ENCODE results near the gene TMEM247. TPM values are rescaled to one million over a fixed set of nuclear protein-coding genes. Genes with fewer than 3 reads are reported as not detected.
A peak's percentile ranks its signal among the peaks of the same experiment; 100 is the strongest.

The TMEM247 gene
- total and polyA plus RNA-seq, 2 donors (not counting 1 experiment from before 2014, with no cell fraction given), result not detected

DNA sequence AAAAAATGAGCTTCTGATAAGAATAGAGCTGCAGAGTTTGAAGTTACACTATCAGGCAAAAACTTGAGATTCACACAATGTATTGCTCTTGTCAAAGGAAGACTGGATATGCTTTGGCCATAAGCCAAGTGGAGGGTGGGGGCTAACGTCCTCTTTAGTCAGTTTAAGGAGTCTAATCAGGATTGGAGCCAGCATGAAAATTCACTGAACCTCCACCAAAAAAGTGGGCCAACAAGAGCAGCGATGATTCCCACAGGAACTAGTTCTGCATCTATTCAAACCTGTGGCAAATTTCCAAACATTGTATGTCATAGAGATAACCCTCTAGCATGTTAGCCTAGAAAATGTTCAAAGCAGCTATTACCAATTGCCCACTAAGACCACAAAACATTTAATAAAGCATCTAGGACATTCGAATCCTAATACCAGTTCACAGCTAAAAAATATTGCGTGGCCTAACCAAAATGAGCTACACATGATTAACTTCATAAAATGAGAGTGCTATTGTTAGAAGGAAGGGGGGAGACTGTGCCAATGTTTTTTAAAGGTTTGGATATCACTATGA is 43.5 kb upstream of the TMEM247 start:
- Histone ChIP-seq H4K20me1 (ENCODE audit: control insufficient read depth, extremely low read depth, insufficient read depth, low read length) (no peaks in the 10 kb centered on the region), H3K9me3 (ENCODE audit: control insufficient read depth, insufficient read depth, low read depth, low read length) (no peaks in the 10 kb centered on the region), H3K79me2 (ENCODE audit: control insufficient read depth, insufficient read depth, low read length) (no peaks in the 10 kb centered on the region), H3K9ac (ENCODE audit: insufficient read depth, low read length) (no peak overlapping the region), H2AFZ (ENCODE audit: low read length) (no peak overlapping the region), H3K4me3 (replicated peaks in 1 of 4; ENCODE audit: control extremely low read depth in 1 of 4, insufficient read depth in 1 of 4, low read depth in 3 of 4, low read length in 4 of 4) (no peak overlapping the region), H3K27me3 (ENCODE audit: control insufficient read depth, insufficient read depth, low read length) (no peaks in the 10 kb centered on the region), H3K27ac (ENCODE audit: insufficient read depth, low read length) (no peak overlapping the region), H3K36me3 (ENCODE audit: control insufficient read depth, insufficient read depth, low read length) (no peaks in the 10 kb centered on the region), H3K4me2 (ENCODE audit: extremely low read depth, insufficient read depth, low read length) (no peak overlapping the region), H3K4me1 (ENCODE audit: control insufficient read depth, extremely low read depth, insufficient read depth, low read length) (peaks cover 9% of the 10 kb centered on the region)
- TF ChIP-seq, protein P1, sequence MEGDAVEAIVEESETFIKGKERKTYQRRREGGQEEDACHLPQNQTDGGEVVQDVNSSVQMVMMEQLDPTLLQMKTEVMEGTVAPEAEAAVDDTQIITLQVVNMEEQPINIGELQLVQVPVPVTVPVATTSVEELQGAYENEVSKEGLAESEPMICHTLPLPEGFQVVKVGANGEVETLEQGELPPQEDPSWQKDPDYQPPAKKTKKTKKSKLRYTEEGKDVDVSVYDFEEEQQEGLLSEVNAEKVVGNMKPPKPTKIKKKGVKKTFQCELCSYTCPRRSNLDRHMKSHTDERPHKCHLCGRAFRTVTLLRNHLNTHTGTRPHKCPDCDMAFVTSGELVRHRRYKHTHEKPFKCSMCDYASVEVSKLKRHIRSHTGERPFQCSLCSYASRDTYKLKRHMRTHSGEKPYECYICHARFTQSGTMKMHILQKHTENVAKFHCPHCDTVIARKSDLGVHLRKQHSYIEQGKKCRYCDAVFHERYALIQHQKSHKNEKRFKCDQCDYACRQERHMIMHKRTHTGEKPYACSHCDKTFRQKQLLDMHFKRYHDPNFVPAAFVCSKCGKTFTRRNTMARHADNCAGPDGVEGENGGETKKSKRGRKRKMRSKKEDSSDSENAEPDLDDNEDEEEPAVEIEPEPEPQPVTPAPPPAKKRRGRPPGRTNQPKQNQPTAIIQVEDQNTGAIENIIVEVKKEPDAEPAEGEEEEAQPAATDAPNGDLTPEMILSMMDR (conservative IDR thresholded peaks at IDR 0.05 in 1 of 2, IDR thresholded peaks at IDR 0.05 in 1 of 2; ENCODE audit: low read depth in 1 of 2, low read length in 2 of 2), result no peak
- TF ChIP-seq EZH2 (IDR thresholded peaks at IDR 0.05; ENCODE audit: low read length, missing control alignments), result no peak
- DNase-seq (ENCODE audit: low read depth in 2 of 2), result peak; percentile 59 to 66

DNA sequence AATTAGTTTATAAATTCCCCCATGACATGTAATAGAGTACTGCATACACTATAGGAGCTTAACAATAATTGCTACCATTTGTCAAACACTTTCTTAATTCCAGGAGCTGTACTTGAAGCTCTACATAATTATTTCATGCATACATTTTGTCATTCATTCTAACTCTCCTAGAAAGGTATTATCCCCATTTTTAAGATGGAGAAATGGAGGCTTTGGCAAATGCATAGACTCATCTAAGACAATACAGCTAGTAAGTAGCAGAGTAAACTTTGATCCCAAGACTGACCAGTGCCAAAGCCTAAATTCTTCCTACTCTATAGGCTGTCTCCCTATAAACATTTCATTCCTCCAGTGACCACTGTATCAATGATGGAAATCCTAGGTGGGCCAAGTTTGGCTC is 42.6 kb upstream of the TMEM247 start:
- Histone ChIP-seq H3K36me3 (ENCODE audit: control insufficient read depth, insufficient read depth, low read length) (no peaks in the 10 kb centered on the region), H3K79me2 (ENCODE audit: control insufficient read depth, insufficient read depth, low read length) (no peaks in the 10 kb centered on the region), H3K9me3 (ENCODE audit: control insufficient read depth, insufficient read depth, low read depth, low read length) (no peaks in the 10 kb centered on the region), H3K4me1 (ENCODE audit: control insufficient read depth, extremely low read depth, insufficient read depth, low read length) (peaks cover 5% of the 10 kb centered on the region), H3K27me3 (ENCODE audit: control insufficient read depth, insufficient read depth, low read length) (no peaks in the 10 kb centered on the region), H2AFZ (ENCODE audit: low read length) (no peak overlapping the region), H4K20me1 (ENCODE audit: control insufficient read depth, extremely low read depth, insufficient read depth, low read length) (no peaks in the 10 kb centered on the region), H3K4me2 (ENCODE audit: extremely low read depth, insufficient read depth, low read length) (no peak overlapping the region), H3K9ac (ENCODE audit: insufficient read depth, low read length) (no peak overlapping the region), H3K4me3 (replicated peaks in 1 of 4; ENCODE audit: control extremely low read depth in 1 of 4, insufficient read depth in 1 of 4, low read depth in 3 of 4, low read length in 4 of 4) (no peak overlapping the region), H3K27ac (ENCODE audit: insufficient read depth, low read length) (no peak overlapping the region)
- TF ChIP-seq, protein P1 (conservative IDR thresholded peaks at IDR 0.05 in 1 of 2, IDR thresholded peaks at IDR 0.05 in 1 of 2; ENCODE audit: low read depth in 1 of 2, low read length in 2 of 2), result no peak
- TF ChIP-seq EZH2 (IDR thresholded peaks at IDR 0.05; ENCODE audit: low read length, missing control alignments), result no peak
- DNase-seq (ENCODE audit: low read depth in 2 of 2), result no peak

GRCh38 chr2:46438102-46438501 is 41.3 kb upstream of the TMEM247 start:
- H3K9ac ChIP-seq (ENCODE audit: insufficient read depth, low read length), result no peak overlapping the region
- no peak overlapping the region for H2AFZ ChIP-seq (ENCODE audit: low read length)
- TF ChIP-seq, protein P1 (conservative IDR thresholded peaks at IDR 0.05 in 1 of 2, IDR thresholded peaks at IDR 0.05 in 1 of 2; ENCODE audit: low read depth in 1 of 2, low read length in 2 of 2), result no peak
- TF ChIP-seq EZH2 (IDR thresholded peaks at IDR 0.05; ENCODE audit: low read length, missing control alignments), result no peak
- H3K27me3 ChIP-seq (ENCODE audit: control insufficient read depth, insufficient read depth, low read length), result no peaks in the 10 kb centered on the region
- no peak for DNase-seq (ENCODE audit: low read depth in 2 of 2)
- no peaks in the 10 kb centered on the region for H4K20me1 ChIP-seq (ENCODE audit: control insufficient read depth, extremely low read depth, insufficient read depth, low read length)
- no peaks in the 10 kb centered on the region for H3K36me3 ChIP-seq (ENCODE audit: control insufficient read depth, insufficient read depth, low read length)
- no peaks in the 10 kb centered on the region for H3K79me2 ChIP-seq (ENCODE audit: control insufficient read depth, insufficient read depth, low read length)
- H3K4me1 ChIP-seq (ENCODE audit: control insufficient read depth, extremely low read depth, insufficient read depth, low read length), result peaks cover 5% of the 10 kb centered on the region
- H3K27ac ChIP-seq (ENCODE audit: insufficient read depth, low read length), result no peak overlapping the region
- H3K4me2 ChIP-seq (ENCODE audit: extremely low read depth, insufficient read depth, low read length), result no peak overlapping the region
- H3K9me3 ChIP-seq (ENCODE audit: control insufficient read depth, insufficient read depth, low read depth, low read length), result no peaks in the 10 kb centered on the region
- H3K4me3 ChIP-seq (replicated peaks in 1 of 4; ENCODE audit: control extremely low read depth in 1 of 4, insufficient read depth in 1 of 4, low read depth in 3 of 4, low read length in 4 of 4), result no peak overlapping the region
